Activated T-helper 2 cell treated with anti-CD3 and anti-CD28 coated beads, Interferon-gamma antibody, Interleukin-2, Interleukin-4, amounts not matched to agents 10 μg/mL and 5 μg/mL and 100 μg/mL, durations not matched to agents 14 hours and 24 hours and 36 hours (primary cell): ENCODE measurements around the gene EIF3D. TPM values are rescaled to one million over a fixed set of nuclear protein-coding genes. Genes with fewer than 3 reads are reported as not detected.

ENCODE experiments used
- DNase-seq: peaks from one replicate; pipeline ENCODE4 v3.0.0; 2021; ENCODE audit warnings: low spot score
- H3K27ac Mint-ChIP-seq: one replicate; pipeline ENCODE4 v1.8.0; 2021; ENCODE audit warnings: mixed read lengths
- H3K27me3 Mint-ChIP-seq: one replicate; pipeline ENCODE4 v1.8.0; 2021; ENCODE audit warnings: low read depth, mixed read lengths
- H3K36me3 Mint-ChIP-seq: one replicate; pipeline ENCODE4 v1.8.0; 2021; ENCODE audit warnings: low read depth, mixed read lengths
- H3K4me1 Mint-ChIP-seq: one replicate; pipeline ENCODE4 v1.8.0; 2021; ENCODE audit warnings: low read depth, mixed read lengths
- H3K4me3 Mint-ChIP-seq: one replicate; pipeline ENCODE4 v1.8.0; 2021; ENCODE audit warnings: low read depth, mild to moderate bottlenecking, moderate library complexity, mixed read lengths
- H3K9me3 Mint-ChIP-seq: one replicate; pipeline ENCODE4 v1.8.0; 2021; ENCODE audit warnings: mixed read lengths
- intact Hi-C: fragments of 100-400 bp; cut with micrococcal nuclease; formaldehyde crosslinking; loops from one replicate; pipeline ENCODE4 v1.15.1; 2023
- total RNA-seq: library from RNA; stranded (reverse); gene quantifications from 2 replicates; pipeline ENCODE4 v1.2.3, GENCODE V29; 2022

The EIF3D gene
- total RNA-seq, 1 donor from 2014 or later, result 300 TPM

DNA sequence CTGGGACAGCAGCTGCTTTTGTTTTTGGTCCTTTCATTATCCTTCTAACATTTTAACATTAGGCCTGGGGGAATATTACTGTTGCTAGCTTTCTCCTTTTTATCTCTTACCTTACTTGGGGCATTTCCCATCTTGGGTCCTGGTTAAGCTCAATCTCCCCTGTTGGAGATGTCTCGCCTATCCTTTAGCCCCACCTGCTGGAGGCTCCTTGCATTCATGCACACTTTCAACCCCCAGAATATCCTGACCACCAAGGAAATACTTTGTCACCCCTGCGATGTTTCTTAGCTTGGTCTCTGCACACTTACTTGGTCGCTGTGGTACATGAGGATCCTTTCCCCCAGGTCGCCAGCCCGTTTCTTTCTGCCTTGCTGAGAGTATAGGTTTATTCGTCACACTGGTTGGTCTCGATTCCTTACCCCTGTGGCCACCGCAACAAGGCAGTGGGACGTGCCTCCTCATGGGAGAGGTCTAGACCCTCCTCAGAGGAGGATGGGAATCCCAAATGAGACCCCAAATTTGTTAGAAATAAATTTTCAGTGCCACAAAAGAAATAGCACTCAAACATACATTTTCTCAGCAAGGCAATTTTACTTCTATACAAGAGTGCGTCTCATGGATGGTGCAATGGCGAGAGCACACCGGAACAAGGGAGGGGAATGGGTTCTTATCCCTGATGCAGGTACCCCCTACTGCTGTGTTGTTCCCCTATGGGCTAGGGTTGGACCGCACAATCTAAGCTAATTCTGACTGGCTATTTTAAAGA lies 42.2 kb downstream of the EIF3D start:
- no peaks in the 10 kb centered on the region for H3K27me3 Mint-ChIP-seq
- no peak overlapping the region for H3K4me3 Mint-ChIP-seq
- intact Hi-C loops, result no loop called here
- peak; percentile 45 for DNase-seq
- H3K4me1 Mint-ChIP-seq, result peaks cover 5% of the 10 kb centered on the region
- H3K9me3 Mint-ChIP-seq, result no peaks in the 10 kb centered on the region
- no peak overlapping the region for H3K27ac Mint-ChIP-seq
- peaks cover 20% of the 10 kb centered on the region for H3K36me3 Mint-ChIP-seq

DNA sequence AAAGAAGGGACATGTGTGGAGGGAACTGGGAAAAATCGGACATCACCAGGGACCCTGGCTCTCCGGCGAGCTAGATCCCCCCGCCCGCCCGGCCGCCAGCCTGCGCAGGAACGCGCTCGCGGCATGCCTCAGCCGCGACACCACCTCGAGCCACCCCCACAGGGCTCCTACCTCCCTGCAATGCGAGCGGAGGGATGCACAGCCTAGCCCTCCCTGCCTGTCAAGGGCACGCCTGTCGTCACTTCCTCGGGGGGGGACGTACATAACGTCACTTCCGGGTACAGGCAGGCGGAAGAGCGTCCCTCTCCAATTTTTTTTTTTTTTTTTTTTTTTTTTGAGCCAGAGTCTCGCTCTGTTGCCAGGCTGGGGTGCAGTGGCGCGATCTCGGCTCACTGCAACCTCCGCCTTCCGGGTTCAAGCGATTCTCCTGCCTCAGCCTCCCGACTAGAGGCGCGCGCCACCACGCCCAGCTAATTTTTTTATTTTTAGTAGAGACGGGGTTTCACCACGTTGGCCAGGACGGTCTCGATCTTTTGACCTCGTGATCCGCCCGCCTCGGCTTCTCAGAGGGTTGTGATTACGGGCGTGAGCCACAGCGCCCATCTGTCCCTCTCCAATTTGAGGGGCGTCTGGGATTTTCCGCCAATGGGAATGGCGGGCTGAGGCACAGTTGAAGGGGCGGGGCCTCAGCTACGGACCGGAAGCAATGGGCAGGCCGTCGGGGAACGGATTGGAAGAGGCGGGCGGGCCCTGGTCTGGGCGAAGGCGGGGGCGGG lies 47.4 kb downstream of the EIF3D start, which contains the start of gene TXN2:
Gene TXN2 (minus strand): TSS at position 248 of the 776 bp plus-strand sequence. CDS start 803 bp downstream, outside the sequence.
- intact Hi-C loops, result loop anchor here (1.0 kb wide), 2 partner anchors 48 to 242 kb away; partner anchors contain the start of genes APOL2 and EIF3D
- Mint-ChIP-seq H3K4me1 (peaks cover 12% of the 10 kb centered on the region), H3K27me3 (no peaks in the 10 kb centered on the region), H3K4me3 (peak within 1 kb of the TSS; percentile 97), H3K9me3 (no peaks in the 10 kb centered on the region), H3K27ac (peak within 1 kb of the TSS; percentile 94), H3K36me3 (peaks cover 33% of the 10 kb centered on the region)
- DNase-seq, result peak; percentile 92

DNA sequence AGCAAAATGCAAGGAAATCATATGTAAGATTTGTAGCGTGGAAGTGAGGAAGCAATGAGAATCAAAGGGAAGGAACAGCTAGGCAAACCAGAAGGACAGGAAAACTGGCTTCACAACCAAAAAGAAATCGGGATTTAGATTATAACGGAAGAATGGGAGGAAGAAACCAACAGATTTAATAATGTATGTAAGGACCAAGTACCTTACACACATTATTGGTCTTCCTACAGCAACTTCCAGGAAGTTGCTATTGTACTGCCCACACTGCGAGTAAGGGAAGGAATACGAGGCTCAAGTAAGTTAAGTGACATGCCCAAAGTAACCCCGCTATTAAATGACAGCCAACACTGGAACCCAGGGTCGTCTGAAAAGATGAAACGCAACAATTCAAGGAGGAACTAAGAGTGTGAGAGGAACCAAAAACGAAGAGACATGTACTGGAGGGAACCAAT lies 48.0 kb downstream of the EIF3D start:
- H3K4me1 Mint-ChIP-seq, result peaks cover 10% of the 10 kb centered on the region
- peaks cover 33% of the 10 kb centered on the region for H3K36me3 Mint-ChIP-seq
- no peak for DNase-seq
- no peaks in the 10 kb centered on the region for H3K9me3 Mint-ChIP-seq
- intact Hi-C loops, result loop anchor here (1.0 kb wide), 1 partner anchor 48 kb away; the partner anchor contains the start of gene EIF3D
- H3K27ac Mint-ChIP-seq, result peak overlapping the region; percentile 94
- H3K4me3 Mint-ChIP-seq, result peak overlapping the region; percentile 97
- H3K27me3 Mint-ChIP-seq, result no peaks in the 10 kb centered on the region

DNA sequence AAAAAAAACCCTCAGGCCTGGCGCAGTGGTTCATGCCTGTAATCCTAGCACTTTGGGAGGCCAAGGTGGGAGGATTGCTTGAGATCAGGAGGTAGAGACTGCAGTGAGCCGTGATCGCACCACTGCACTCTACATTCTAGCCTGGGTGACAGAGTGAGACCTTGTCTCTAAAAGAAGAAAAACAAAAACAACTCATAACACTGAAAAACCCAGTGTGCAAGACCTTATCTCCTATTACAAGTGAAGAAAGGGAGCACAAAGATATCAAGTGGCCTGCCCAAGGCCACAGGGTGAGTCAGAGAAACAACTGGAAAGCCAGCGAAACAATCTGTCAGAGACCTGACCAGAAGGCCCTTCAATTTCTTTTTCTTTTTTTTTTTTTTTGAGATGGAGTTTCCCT lies 50.0 kb downstream of the EIF3D start:
- Mint-ChIP-seq H3K4me3 (no peak overlapping the region), H3K9me3 (no peaks in the 10 kb centered on the region), H3K27ac (no peak overlapping the region), H3K36me3 (peaks cover 52% of the 10 kb centered on the region), H3K27me3 (no peaks in the 10 kb centered on the region), H3K4me1 (peaks cover 10% of the 10 kb centered on the region)
- no peak for DNase-seq
- intact Hi-C loops, result no loop called here

DNA sequence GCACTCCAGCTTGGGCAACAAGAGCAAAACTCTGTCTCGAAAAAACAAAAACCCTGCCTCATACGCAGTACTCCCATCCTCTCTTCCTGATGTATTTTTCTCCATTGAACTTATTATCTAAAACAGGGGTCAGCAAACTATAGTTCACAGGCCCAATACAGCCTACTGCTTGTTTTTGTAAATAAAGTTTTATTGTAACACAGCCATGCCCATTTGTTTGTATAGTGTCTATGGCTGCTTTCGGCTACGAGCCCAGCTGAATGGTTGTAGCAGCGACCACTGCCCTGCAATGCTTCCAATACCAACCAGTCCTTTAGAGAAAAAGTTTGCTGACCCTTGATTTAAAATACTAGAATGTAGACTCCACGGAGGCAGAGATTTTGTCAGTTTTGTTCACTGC lies 53.6 kb downstream of the EIF3D start:
- Mint-ChIP-seq H3K9me3 (no peaks in the 10 kb centered on the region), H3K36me3 (peaks cover 62% of the 10 kb centered on the region), H3K4me3 (no peak overlapping the region), H3K4me1 (peaks cover 7% of the 10 kb centered on the region), H3K27ac (no peak overlapping the region), H3K27me3 (no peaks in the 10 kb centered on the region)
- no peak for DNase-seq
- intact Hi-C loops, result no loop called here

DNA sequence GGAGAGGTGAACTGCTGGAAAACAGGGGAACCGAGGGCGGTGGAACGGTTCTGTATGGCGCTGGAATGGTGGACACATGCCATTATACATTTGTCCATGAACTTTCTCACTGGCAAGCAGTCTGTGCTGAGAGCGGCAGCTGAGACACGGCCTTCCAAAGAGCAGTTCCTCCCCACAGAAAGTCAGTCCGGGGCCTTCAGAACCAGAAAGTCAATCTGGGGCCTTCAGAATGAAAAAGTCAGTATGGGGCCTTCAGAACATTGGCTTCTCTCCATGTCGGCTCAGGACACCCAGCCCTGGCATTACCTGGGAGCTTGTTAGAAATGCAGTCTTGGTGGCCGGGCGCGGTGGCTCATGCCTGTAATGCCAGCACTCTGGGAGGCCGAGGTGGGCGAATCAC lies 56.3 kb downstream of the EIF3D start:
- intact Hi-C loops, result loop anchor here (5.0 kb wide), 1 partner anchor 85 kb away; the partner anchor contains the start of gene MYH9
- Mint-ChIP-seq H3K4me1 (peaks cover 15% of the 10 kb centered on the region), H3K27ac (no peak overlapping the region), H3K36me3 (peaks cover 61% of the 10 kb centered on the region), H3K4me3 (no peak overlapping the region), H3K9me3 (no peaks in the 10 kb centered on the region), H3K27me3 (no peaks in the 10 kb centered on the region)
- no peak for DNase-seq

DNA sequence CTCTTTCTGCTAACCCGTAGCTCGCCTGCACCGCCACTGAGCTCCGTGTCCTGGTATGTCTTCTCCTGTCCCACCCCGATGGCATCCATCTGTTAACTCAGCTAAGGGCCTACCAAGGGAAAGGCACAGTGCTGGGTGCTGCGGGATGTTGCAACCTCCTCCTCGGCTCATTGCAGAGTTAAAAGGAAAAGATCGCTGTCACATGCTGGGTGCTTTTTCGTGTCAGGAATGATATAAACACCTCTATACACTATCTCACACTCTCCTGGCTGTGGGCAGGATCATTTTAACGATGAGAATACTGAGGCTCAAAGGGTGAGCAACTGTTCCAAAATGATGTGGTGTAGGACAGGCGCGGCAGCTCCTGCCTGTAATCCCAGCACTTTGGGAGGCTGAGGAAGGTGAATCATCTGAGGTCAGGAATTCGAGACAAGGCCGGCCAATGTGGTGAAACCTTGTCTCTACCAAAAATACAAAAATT lies 57.6 kb downstream of the EIF3D start:
- Mint-ChIP-seq H3K4me3 (no peak overlapping the region), H3K27me3 (no peaks in the 10 kb centered on the region), H3K27ac (no peak overlapping the region), H3K4me1 (peaks cover 23% of the 10 kb centered on the region), H3K9me3 (no peaks in the 10 kb centered on the region), H3K36me3 (peaks cover 56% of the 10 kb centered on the region)
- intact Hi-C loops, result loop anchor here (5.0 kb wide), 1 partner anchor 84 kb away; the partner anchor contains the start of gene MYH9
- DNase-seq, result no peak

DNA sequence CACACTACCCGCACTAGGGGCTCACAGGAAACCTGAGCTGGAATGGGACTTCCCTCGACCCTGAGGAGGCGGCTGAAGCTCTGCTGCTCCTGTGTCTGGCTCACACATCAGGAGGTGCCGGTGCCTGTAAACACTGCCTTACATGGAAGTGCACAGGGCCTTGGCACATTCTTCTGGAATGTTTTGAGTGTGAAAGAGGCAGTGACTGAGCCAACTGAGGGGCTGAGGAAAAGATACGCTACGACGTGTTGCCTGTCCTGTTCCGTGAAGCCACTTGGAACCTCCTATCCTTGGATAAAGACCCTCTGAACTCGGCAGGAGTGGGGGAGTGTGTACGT lies 58.0 kb downstream of the EIF3D start:
- intact Hi-C loops, result loop anchor here (1.0 to 5.0 kb wide), 2 partner anchors 84 to 170 kb away; partner anchors contain the start of gene MYH9
- Mint-ChIP-seq H3K4me3 (no peak overlapping the region), H3K27ac (no peak overlapping the region)

DNA sequence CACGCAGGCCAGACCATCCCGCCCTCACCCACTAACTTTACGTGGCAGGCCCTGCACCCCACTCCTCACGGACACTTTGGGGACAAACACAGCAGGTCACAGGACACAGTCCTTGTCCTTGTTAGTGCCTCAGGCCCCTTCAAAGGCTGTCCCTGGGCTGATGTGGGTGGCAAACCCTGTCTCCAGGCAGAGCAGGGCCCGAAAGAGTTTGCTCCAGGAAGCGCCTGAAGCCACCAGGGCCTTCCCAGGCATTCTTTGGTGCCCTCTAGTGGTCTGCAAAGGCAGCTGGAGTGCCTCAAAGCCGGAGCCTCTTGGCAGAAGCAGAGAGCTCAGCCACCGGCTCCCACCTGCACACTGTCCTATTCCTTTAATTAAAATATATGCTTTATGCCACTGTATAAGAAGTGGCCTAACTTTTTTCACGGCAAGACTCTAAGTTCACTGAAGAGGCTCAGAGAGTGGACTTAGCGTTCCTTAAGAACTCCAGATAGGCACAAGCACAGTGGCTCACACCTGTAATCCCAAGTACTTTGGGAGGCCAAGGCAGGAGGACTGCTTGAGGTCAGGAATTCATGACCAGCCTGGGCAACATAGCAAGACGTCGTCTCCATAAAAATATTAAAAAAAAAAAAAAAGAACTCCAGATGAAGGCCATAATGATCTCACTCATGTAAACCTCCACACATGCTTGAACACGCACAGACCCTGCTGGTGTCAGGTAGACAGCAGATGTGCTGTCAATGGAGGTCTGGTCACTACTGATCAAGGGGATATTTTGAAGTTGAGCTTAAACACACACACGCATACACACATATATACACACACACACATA lies 58.6 kb downstream of the EIF3D start:
- Mint-ChIP-seq H3K4me1 (peaks cover 26% of the 10 kb centered on the region), H3K4me3 (no peak overlapping the region), H3K27ac (peak overlapping the region; percentile 65), H3K36me3 (peaks cover 47% of the 10 kb centered on the region), H3K9me3 (no peaks in the 10 kb centered on the region), H3K27me3 (no peaks in the 10 kb centered on the region)
- peak; percentile 76 for DNase-seq
- intact Hi-C loops, result loop anchor here (1.0 to 5.0 kb wide), 2 partner anchors 83 to 169 kb away; partner anchors contain the start of gene MYH9

More for the DNA sequence above, 58.0 kb downstream of the EIF3D start:
- Mint-ChIP-seq H3K36me3 (peaks cover 53% of the 10 kb centered on the region), H3K9me3 (no peaks in the 10 kb centered on the region), H3K27me3 (no peaks in the 10 kb centered on the region), H3K4me1 (peaks cover 26% of the 10 kb centered on the region)
- no peak for DNase-seq

DNA sequence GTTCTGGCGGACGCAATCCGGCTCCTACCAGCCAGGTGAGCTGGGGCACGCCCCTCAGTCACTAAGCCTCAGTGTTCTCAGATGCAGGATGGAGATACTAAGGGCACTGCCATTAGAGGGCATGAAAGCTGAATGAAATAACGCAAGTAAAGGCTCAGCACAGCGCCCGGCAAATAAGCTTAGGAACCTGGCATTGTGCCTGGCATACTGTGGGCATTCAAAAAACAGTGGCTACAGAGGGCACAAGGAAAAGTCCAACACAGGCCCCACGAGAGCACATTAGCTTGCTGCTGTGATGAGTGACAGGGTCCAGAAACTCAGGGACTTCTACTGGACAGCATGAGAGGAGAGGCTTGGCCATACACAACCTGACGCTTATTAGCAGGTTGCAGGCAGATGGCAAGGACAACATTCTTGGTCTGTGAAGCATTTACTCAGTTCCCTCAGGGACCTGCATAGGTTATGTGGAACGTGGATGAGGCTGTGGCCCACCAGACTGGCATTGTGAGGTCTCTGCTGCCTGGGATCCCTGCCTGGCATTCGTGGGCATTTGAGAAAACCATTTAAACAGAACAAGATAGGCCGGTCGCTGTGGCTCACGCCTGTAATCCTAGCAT lies 59.8 kb downstream of the EIF3D start:
- Mint-ChIP-seq H3K4me1 (peaks cover 26% of the 10 kb centered on the region), H3K36me3 (peaks cover 36% of the 10 kb centered on the region), H3K27ac (no peak overlapping the region), H3K9me3 (no peaks in the 10 kb centered on the region), H3K27me3 (no peaks in the 10 kb centered on the region), H3K4me3 (no peak overlapping the region)
- intact Hi-C loops, result no loop called here
- DNase-seq, result no peak

DNA sequence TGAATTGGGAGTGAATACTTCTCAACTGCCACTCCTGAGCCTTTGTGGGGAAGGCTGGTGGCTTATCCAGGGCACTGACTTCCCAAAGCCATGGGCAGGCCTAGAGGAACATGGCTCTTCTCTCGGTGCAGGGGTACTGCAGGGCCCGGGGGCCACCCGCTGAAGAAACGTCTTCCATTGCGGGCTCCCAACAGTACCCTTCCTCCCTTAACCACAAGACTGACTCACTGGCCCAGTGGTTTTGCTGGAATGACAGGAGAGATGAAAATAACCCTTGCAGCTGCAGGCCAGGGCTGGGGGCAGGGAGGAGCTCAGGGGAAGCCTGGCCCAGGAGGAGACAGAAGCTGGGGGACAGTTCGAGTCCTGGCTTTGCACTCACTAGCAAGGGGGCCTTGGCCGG lies 61.0 kb downstream of the EIF3D start:
- Mint-ChIP-seq H3K4me1 (peaks cover 26% of the 10 kb centered on the region), H3K27ac (peak overlapping the region; percentile 22), H3K36me3 (peaks cover 34% of the 10 kb centered on the region), H3K9me3 (no peaks in the 10 kb centered on the region), H3K4me3 (no peak overlapping the region), H3K27me3 (no peaks in the 10 kb centered on the region)
- no peak for DNase-seq
- intact Hi-C loops, result no loop called here
